Heart left ventricle (tissue), 13 donors: ENCODE results near the gene WTAP.
"Not testable (repeated sequence)": the region's sequence is repeated elsewhere in the genome, so short reads cannot be mapped to it uniquely, and the experiment has no call there.

Source experiments
- CTCF ChIP-seq, 12 donors: fragments of 200-600 bp; sonication (generic) in 4 of 12; IDR thresholded peaks; one replicate each; pipeline versions ENCODE4 v1.5.0 to v1.8.0; 2018 to 2022; ENCODE audit warnings: antibody characterized with exemption in 12 of 12, mild to moderate bottlenecking in 5 of 12
- POLR2A ChIP-seq, 2 donors: fragments of 450-650 bp; IDR thresholded peaks; one replicate each; pipeline ENCODE4 v1.6.1; 2017; ENCODE audit warnings: antibody characterized with exemption in 2 of 2, mild to moderate bottlenecking in 2 of 2, moderate library complexity in 2 of 2
- donor health status: ischemic (EF 13 %, LVEDD 7.1; RV severe dilation, severe dysfunction).
- donor health status: DM: no; HTN: yes; CAD: no.
- donor health status: DM: no; HTN: no; CAD: no.
- donor health status: ischemic (EF 25% LVEDD 6.9; RV normal size, moderate dysfunction).
- donor health status: ischemic (EF 25% LVEDD 5.7; RV mildly dilated, moderate dysfunction).
- donor health status: ischemic (EF 35%, LVEDD 5.7; RV mildly dilated, moderate dysfunction).
- donor health status: nonischemic (EF 11% LVEDD 7.7; RV severe dilation, severe dysfunction).
- donor health status: DM: yes; HTN: yes; CAD: no.
- donor health status: PGD.
- donor health status: ischemic (EF 29% LVEDD 5.4; RV normal size, mild dysfunction).
- donor health status: nonischemic (EF 23%, LVEDD 6.1; RV moderate dilation, normal function).

GRCh38 chr6:159710603-159711002, 16.7 kb upstream of the WTAP start:
- not testable (repeated sequence) for TF ChIP-seq CTCF, POLR2A (IDR thresholded peaks at IDR 0.05)
